GM23248 (cell line): ENCODE data around the gene LAMB3.

ENCODE experiments used
- EZH2 ChIP-seq: fragments of 200-600 bp; sonication (generic); IDR thresholded peaks from 2 replicates; pipeline ENCODE4 v1.6.1; 2018; ENCODE audit warnings: antibody characterized with exemption, mild to moderate bottlenecking; ENCODE audit not compliant: insufficient read depth, poor library complexity, severe bottlenecking
- EZH2phosphoT487 ChIP-seq: fragments of 200-600 bp; sonication (generic); IDR thresholded peaks from 2 replicates; pipeline ENCODE4 v1.6.1; 2018; ENCODE audit warnings: antibody characterized with exemption, moderate library complexity, mild to moderate bottlenecking, low read depth; ENCODE audit not compliant: insufficient read depth

GRCh38 chr1:209576392-209577197 is 75.6 kb downstream of the LAMB3 start:
- no peak for TF ChIP-seq EZH2phosphoT487
- no peak for TF ChIP-seq EZH2
